ENCODE data around the gene CYP3A7. TPM values are rescaled to one million over a fixed set of nuclear protein-coding genes. Genes with fewer than 3 reads are reported as not detected.
"Not testable (repeated sequence)": the region's sequence is repeated elsewhere in the genome, so short reads cannot be mapped to it uniquely, and the experiment has no call there.

CYP3A7 gene
- total RNA-seq, 2 donors from 2014 or later, result not detected

DNA sequence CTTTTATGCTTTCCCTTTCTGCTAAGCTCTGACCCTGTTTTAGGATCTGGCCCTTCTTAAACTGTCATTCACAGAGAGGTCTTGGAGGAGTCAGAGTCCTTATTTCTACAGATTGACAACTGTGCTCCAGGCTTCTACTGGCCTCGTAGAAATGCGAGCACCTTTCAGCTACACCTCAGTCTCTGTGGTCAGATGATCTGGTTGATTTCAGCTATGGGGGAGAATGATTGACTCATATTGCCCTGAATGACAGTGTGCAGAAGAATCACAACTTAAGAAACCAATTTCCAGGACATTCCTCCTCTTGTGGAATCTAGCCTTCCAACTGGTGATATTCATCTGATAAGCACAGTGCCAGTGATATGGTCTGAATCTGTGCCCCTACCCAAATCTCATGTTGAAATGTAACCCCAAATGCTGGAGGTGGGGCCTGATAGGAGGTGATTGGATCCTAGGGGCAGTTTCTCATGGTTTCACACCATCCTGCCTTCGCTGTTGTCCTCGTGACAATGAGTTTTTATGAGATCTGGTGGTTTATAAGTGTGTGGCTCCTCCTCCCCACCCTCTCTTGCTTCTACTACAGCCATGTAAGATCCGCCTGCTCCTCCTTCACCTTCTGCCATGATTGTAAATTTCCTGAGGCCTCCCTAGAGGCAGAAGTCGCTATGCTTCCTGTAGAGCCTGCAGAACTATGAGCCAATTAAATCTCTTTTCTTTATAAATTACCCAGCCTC is 14.0 kb upstream of the CYP3A7 start:
- Histone ChIP-seq H3K4me3 (no peak overlapping the region), H3K27ac (no peak overlapping the region), H3K4me1 (replicated peaks) (no peaks in the 10 kb centered on the region), H3K27me3 (replicated peaks; ENCODE audit: insufficient read depth) (no peaks in the 10 kb centered on the region), H3K9me3 (no peaks in the 10 kb centered on the region), H3K36me3 (no peaks in the 10 kb centered on the region)
- intact Hi-C loops (cut with DNase I), result no loop called here
- 91% methylated on average over 6 of the region's 6 CpGs for WGBS
- TF ChIP-seq POLR2AphosphoS5 (IDR thresholded peaks at IDR 0.05), result no peak
- TF ChIP-seq POLR2A (IDR thresholded peaks at IDR 0.05), result no peak
- DNase-seq (ENCODE audit: low spot score), result no peak

DNA sequence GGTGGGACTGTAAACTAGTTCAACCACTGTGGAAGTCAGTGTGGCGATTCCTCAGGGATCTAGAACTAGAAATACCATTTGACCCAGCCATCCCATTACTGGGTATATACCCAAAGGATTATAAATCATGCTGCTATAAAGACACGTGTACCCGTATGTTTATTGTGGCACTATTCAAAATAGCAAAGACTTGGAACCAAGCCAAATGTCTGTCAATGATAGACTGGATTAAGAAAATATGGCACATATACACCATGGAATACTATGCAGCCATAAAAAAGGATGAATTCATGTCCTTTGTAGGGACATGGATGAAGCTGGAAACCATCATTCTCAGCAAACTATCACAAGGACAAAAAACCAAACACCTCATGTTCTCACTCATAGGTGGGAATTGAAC is 11.9 kb upstream of the CYP3A7 start:
- H3K9me3 ChIP-seq; intact Hi-C loops (cut with DNase I); DNase-seq (ENCODE audit: low spot score); H3K36me3 ChIP-seq; H3K27me3 ChIP-seq (replicated peaks; ENCODE audit: insufficient read depth); H3K27ac ChIP-seq; H3K4me3 ChIP-seq; H3K4me1 ChIP-seq (replicated peaks): not testable (repeated sequence)
- 57% methylated on average over 3 of the region's 3 CpGs for WGBS

DNA sequence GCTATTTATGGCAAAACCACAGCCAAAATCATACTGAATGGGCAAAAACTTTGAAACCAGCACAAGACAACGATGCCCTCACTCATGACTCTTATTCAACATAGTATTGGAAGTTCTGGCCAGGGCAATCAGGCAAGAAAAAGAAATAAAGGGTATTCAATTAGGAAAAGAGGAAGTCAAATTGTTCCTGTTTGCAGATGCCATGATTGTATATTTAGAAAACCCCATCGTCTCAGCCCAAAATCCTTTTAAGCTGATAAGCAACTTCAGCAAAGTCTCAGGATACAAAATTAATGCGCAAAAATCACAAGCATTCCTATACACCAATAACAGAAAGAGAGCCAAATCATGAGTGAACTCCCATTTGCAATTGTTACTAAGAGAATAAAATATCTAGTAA is 10.4 kb upstream of the CYP3A7 start:
- H3K4me3 ChIP-seq; DNase-seq (ENCODE audit: low spot score); H3K9me3 ChIP-seq; H3K36me3 ChIP-seq; intact Hi-C loops (cut with DNase I); H3K27ac ChIP-seq; H3K27me3 ChIP-seq (replicated peaks; ENCODE audit: insufficient read depth); H3K4me1 ChIP-seq (replicated peaks): not testable (repeated sequence)
- 92% methylated on average over 3 of the region's 3 CpGs for WGBS

DNA sequence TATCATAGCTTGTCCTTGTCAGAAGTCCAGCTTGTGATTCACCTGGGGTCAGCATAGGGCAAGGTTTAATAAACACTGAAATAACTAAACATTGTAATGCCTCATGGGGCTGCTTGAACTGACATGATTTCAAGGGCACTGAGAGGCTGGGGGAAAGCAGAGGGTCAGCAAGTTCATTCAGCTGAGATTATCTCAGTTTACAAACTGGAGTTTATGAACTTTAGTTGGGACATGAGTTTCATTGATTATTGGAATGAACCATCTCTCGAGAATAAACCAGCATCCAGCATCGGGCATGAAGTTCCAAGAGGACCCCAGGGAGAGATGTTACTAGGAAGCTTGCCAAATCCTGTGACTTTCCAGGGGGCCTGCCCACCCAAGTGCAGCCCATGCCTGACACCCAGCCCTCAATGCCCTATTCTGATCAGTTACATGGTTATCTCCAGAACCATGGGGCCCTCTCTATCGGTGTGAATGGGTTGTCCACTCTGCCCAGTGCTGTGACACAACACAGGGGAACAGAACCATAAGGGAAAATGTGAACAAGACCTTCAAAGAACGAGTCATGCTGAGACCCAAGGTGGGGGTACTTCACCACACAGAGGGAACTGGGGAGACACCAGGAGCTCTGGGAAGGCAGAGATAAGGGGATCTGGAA is 7.9 kb upstream of the CYP3A7 start:
- intact Hi-C loops (cut with DNase I), result no loop called here
- TF ChIP-seq, protein P1, sequence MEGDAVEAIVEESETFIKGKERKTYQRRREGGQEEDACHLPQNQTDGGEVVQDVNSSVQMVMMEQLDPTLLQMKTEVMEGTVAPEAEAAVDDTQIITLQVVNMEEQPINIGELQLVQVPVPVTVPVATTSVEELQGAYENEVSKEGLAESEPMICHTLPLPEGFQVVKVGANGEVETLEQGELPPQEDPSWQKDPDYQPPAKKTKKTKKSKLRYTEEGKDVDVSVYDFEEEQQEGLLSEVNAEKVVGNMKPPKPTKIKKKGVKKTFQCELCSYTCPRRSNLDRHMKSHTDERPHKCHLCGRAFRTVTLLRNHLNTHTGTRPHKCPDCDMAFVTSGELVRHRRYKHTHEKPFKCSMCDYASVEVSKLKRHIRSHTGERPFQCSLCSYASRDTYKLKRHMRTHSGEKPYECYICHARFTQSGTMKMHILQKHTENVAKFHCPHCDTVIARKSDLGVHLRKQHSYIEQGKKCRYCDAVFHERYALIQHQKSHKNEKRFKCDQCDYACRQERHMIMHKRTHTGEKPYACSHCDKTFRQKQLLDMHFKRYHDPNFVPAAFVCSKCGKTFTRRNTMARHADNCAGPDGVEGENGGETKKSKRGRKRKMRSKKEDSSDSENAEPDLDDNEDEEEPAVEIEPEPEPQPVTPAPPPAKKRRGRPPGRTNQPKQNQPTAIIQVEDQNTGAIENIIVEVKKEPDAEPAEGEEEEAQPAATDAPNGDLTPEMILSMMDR (IDR thresholded peaks at IDR 0.05), result no peak
- TF ChIP-seq POLR2A (IDR thresholded peaks at IDR 0.05), result no peak
- TF ChIP-seq POLR2AphosphoS5 (IDR thresholded peaks at IDR 0.05), result no peak
- Histone ChIP-seq H3K27ac (no peak overlapping the region), H3K4me1 (replicated peaks) (no peaks in the 10 kb centered on the region), H3K27me3 (replicated peaks; ENCODE audit: insufficient read depth) (no peaks in the 10 kb centered on the region), H3K9me3 (no peaks in the 10 kb centered on the region), H3K4me3 (no peak overlapping the region), H3K36me3 (no peaks in the 10 kb centered on the region)
- 97% methylated on average over 4 of the region's 4 CpGs for WGBS
- DNase-seq (ENCODE audit: low spot score), result no peak

DNA sequence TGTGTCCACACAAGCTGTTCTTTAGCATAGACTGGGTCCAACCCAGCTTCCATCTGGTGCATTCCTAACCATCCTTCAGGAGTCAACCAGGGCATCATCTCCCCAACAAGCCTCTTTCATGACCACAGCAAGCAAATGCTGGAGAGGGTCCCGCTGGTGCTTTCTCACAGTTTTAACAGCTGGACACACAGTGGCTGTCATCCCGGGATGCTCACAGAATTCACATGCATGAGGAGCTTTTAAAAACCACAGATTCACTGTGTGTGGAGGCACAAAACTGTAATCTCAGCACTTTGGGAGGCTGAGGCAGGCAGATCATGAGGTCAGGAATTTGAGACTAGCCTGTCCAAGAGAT is 6.4 kb upstream of the CYP3A7 start:
- Histone ChIP-seq H3K27me3 (replicated peaks; ENCODE audit: insufficient read depth) (no peaks in the 10 kb centered on the region), H3K4me1 (replicated peaks) (no peaks in the 10 kb centered on the region), H3K27ac (no peak overlapping the region), H3K9me3 (no peaks in the 10 kb centered on the region), H3K4me3 (no peak overlapping the region), H3K36me3 (no peaks in the 10 kb centered on the region)
- intact Hi-C loops (cut with DNase I), result no loop called here
- TF ChIP-seq POLR2AphosphoS5 (IDR thresholded peaks at IDR 0.05) (no peak), POLR2A (IDR thresholded peaks at IDR 0.05) (no peak)
- TF ChIP-seq, protein P1 (IDR thresholded peaks at IDR 0.05), result no peak
- DNase-seq (ENCODE audit: low spot score), result no peak
- WGBS, result 85% methylated on average over 2 of the region's 2 CpGs

DNA sequence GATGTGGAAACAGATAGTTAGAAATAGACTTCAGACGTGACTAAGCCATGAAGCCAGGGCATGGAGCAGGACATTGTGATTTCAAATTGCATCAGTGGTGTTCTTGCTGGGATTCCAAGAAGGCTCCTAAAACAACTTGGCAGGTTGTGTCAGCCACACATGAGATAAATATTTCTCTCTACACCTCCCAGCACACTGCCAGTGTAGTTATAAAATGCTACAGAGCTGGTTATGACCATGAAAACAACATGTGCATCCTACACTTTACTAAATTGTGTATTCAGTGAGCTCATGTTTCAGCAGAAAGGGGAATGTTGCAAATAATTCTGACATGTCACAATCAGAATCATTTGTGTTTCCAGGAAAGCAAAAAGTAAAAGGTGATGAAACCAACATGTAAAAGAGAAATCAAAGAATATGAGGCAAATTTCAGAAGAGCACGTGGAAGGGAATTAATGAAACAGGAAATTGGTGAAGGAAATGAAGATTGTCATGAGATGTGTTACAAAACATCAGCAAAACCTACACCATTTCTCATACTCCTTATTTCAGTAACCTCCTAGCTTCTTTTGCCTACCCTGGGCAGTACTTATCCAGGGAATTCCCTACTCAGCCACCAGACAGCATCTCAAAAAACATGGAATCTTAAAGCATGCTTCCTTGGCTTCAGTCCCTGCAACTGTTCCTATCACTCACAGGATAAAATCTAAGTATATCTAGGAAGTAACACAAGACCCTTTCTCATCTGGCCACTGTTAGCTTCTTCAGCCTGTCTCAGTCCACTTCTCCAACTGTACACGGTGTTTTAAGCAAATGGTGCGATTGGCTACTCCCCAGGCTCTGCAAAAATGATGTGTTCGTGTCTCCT is 5.8 kb upstream of the CYP3A7 start:
- Histone ChIP-seq H3K4me3 (no peak overlapping the region), H3K27ac (no peak overlapping the region), H3K27me3 (replicated peaks; ENCODE audit: insufficient read depth) (no peaks in the 10 kb centered on the region), H3K36me3 (no peaks in the 10 kb centered on the region), H3K4me1 (replicated peaks) (no peaks in the 10 kb centered on the region), H3K9me3 (no peaks in the 10 kb centered on the region)
- TF ChIP-seq POLR2A (IDR thresholded peaks at IDR 0.05), result no peak
- no peak for TF ChIP-seq POLR2AphosphoS5 (IDR thresholded peaks at IDR 0.05)
- TF ChIP-seq, protein P1 (IDR thresholded peaks at IDR 0.05), result no peak
- intact Hi-C loops (cut with DNase I), result no loop called here
- 59% methylated on average over 5 of the region's 5 CpGs for WGBS
- DNase-seq (ENCODE audit: low spot score), result no peak

Measured in prostate gland (tissue), 2 donors.